ENCODE results near the gene UBALD2. TPM values are rescaled to one million over a fixed set of nuclear protein-coding genes. Genes with fewer than 3 reads are reported as not detected.

UBALD2 gene
- polyA plus RNA-seq, 1 donor from 2014 or later = 7.5 TPM

DNA sequence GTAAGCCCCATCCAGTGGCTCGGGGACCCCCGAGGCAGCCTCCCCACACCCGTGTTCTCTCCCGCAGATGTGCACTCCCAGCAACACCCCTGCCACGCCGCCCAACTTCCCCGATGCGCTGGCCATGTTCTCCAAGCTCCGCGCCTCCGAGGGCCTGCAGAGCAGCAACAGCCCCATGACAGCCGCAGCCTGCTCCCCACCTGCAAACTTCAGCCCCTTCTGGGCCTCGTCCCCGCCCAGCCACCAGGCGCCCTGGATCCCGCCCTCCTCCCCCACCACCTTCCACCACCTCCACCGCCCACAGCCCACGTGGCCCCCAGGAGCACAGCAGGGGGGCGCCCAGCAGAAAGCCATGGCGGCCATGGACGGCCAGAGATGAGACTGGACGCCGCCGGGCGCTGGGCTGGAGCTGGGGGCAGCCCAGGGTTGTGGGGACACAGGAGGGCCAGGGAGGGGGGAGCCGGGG lies 5.0 kb downstream of the UBALD2 start:
- Histone ChIP-seq H3K27ac (ENCODE audit: low read length) (no peak overlapping the region), H3F3A (ENCODE audit: insufficient read depth, low read length, poor library complexity, severe bottlenecking) (no peaks in the 10 kb centered on the region), H3K4me3 (ENCODE audit: low read length) (no peak overlapping the region), H3K79me2 (replicated peaks; ENCODE audit: insufficient read depth, low read length) (peaks cover 24% of the 10 kb centered on the region), H3K27me3 (ENCODE audit: insufficient read depth, low read depth, low read length) (no peaks in the 10 kb centered on the region), H3K36me3 (ENCODE audit: insufficient read depth, low read length) (no peaks in the 10 kb centered on the region), H3K4me2 (ENCODE audit: low read length) (no peak overlapping the region), H2AFZ (ENCODE audit: low read depth, low read length) (no peak overlapping the region), H3K9me2 (ENCODE audit: insufficient read depth, low read length) (no peaks in the 10 kb centered on the region), H4K20me1 (ENCODE audit: insufficient read depth) (no peaks in the 10 kb centered on the region), H3K9me3 (ENCODE audit: low read length) (no peaks in the 10 kb centered on the region), H3K9ac (ENCODE audit: low read length) (no peak overlapping the region)
- TF ChIP-seq POLR2AphosphoS5 (IDR thresholded peaks at IDR 0.05) (no peak), EZH2 (IDR thresholded peaks at IDR 0.05; ENCODE audit: borderline replicate concordance, insufficient read depth, low read length, poor library complexity, severe bottlenecking) (no peak), SMC3 (conservative IDR thresholded peaks at IDR 0.05; ENCODE audit: poor library complexity) (no peak), EP300 (conservative IDR thresholded peaks at IDR 0.05; ENCODE audit: poor library complexity, severe bottlenecking) (no peak)
- TF ChIP-seq, protein P1, sequence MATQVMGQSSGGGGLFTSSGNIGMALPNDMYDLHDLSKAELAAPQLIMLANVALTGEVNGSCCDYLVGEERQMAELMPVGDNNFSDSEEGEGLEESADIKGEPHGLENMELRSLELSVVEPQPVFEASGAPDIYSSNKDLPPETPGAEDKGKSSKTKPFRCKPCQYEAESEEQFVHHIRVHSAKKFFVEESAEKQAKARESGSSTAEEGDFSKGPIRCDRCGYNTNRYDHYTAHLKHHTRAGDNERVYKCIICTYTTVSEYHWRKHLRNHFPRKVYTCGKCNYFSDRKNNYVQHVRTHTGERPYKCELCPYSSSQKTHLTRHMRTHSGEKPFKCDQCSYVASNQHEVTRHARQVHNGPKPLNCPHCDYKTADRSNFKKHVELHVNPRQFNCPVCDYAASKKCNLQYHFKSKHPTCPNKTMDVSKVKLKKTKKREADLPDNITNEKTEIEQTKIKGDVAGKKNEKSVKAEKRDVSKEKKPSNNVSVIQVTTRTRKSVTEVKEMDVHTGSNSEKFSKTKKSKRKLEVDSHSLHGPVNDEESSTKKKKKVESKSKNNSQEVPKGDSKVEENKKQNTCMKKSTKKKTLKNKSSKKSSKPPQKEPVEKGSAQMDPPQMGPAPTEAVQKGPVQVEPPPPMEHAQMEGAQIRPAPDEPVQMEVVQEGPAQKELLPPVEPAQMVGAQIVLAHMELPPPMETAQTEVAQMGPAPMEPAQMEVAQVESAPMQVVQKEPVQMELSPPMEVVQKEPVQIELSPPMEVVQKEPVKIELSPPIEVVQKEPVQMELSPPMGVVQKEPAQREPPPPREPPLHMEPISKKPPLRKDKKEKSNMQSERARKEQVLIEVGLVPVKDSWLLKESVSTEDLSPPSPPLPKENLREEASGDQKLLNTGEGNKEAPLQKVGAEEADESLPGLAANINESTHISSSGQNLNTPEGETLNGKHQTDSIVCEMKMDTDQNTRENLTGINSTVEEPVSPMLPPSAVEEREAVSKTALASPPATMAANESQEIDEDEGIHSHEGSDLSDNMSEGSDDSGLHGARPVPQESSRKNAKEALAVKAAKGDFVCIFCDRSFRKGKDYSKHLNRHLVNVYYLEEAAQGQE (IDR thresholded peaks at IDR 0.05; ENCODE audit: borderline replicate concordance) = no peak

DNA sequence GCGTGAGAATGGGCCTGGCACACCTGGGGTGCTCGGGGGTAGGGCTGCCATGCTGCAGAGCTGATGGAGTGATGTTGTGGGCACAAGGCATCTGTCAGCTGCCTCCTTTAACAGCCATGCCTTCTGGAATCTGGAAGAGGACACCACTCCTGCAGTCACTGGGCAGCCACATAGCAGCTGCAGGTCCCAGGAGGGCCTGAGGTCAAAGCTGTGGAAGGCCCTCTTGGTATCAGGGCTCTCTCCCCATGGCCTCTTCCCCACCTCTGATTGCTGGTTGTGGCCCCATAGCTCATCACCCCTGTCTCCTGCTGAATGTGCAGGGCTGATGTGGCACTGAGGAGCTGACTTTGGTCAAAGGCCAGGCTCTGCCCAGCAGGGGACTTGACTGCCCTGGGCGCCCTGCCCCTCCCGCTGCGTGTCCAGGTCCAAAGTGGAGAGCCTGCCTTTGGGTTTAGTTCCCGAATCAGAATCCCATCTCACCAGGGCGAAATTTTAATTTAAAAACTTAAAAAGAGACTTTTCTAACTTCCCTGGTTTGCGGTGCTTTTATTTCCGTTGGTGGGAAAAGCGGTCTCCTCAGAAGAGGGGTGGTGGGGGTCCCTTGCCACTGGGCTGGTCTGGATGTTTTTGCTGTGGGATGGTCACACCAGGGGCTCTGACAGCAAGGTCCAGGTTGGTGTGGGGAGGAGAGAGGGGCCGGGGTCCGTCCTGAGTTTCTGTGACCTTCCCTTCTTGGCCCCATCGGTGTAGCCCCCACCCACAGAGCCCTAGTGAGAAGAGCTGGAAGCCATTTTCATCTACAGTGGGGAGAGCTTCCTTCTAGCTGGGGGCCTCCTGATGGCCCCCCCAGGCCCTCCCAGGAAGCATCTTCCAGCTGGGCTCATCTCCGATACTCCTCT lies 5.9 kb downstream of the UBALD2 start:
- Histone ChIP-seq H3F3A (ENCODE audit: insufficient read depth, low read length, poor library complexity, severe bottlenecking) (no peaks in the 10 kb centered on the region), H3K79me2 (replicated peaks; ENCODE audit: insufficient read depth, low read length) (peaks cover 22% of the 10 kb centered on the region), H3K9ac (ENCODE audit: low read length) (no peak overlapping the region), H3K9me2 (ENCODE audit: insufficient read depth, low read length) (no peaks in the 10 kb centered on the region), H3K4me3 (ENCODE audit: low read length) (no peak overlapping the region), H3K9me3 (ENCODE audit: low read length) (no peaks in the 10 kb centered on the region), H3K27ac (ENCODE audit: low read length) (no peak overlapping the region), H3K4me2 (ENCODE audit: low read length) (no peak overlapping the region), H2AFZ (ENCODE audit: low read depth, low read length) (no peak overlapping the region), H3K27me3 (ENCODE audit: insufficient read depth, low read depth, low read length) (no peaks in the 10 kb centered on the region), H4K20me1 (ENCODE audit: insufficient read depth) (no peaks in the 10 kb centered on the region), H3K36me3 (ENCODE audit: insufficient read depth, low read length) (no peaks in the 10 kb centered on the region)
- TF ChIP-seq, protein P2, sequence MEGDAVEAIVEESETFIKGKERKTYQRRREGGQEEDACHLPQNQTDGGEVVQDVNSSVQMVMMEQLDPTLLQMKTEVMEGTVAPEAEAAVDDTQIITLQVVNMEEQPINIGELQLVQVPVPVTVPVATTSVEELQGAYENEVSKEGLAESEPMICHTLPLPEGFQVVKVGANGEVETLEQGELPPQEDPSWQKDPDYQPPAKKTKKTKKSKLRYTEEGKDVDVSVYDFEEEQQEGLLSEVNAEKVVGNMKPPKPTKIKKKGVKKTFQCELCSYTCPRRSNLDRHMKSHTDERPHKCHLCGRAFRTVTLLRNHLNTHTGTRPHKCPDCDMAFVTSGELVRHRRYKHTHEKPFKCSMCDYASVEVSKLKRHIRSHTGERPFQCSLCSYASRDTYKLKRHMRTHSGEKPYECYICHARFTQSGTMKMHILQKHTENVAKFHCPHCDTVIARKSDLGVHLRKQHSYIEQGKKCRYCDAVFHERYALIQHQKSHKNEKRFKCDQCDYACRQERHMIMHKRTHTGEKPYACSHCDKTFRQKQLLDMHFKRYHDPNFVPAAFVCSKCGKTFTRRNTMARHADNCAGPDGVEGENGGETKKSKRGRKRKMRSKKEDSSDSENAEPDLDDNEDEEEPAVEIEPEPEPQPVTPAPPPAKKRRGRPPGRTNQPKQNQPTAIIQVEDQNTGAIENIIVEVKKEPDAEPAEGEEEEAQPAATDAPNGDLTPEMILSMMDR (IDR thresholded peaks at IDR 0.05; ENCODE audit: poor library complexity, severe bottlenecking) = no peak
- no peak for TF ChIP-seq EZH2 (IDR thresholded peaks at IDR 0.05; ENCODE audit: borderline replicate concordance, insufficient read depth, low read length, poor library complexity, severe bottlenecking)
- no peak for TF ChIP-seq MXI1 (conservative IDR thresholded peaks at IDR 0.05; ENCODE audit: poor library complexity, severe bottlenecking)
- TF ChIP-seq, protein P1 (IDR thresholded peaks at IDR 0.05; ENCODE audit: borderline replicate concordance) = no peak
- no peak for TF ChIP-seq POLR2AphosphoS5 (IDR thresholded peaks at IDR 0.05)
- no peak for TF ChIP-seq TAF1 (IDR thresholded peaks at IDR 0.05; ENCODE audit: low read depth)
- TF ChIP-seq RAD21 (conservative IDR thresholded peaks at IDR 0.05) = no peak
- no peak for TF ChIP-seq SMC3 (conservative IDR thresholded peaks at IDR 0.05; ENCODE audit: poor library complexity)
- TF ChIP-seq EP300 (conservative IDR thresholded peaks at IDR 0.05; ENCODE audit: poor library complexity, severe bottlenecking) = no peak
